ENCODE results near the gene CLDN7. TPM values are rescaled to one million over a fixed set of nuclear protein-coding genes. Genes with fewer than 3 reads are reported as not detected.
A peak's percentile ranks its signal among the peaks of the same experiment; 100 is the strongest.

Gene CLDN7
- total and polyA plus RNA-seq, 2 experiments from 2014 or later: 197 to 341 TPM

DNA sequence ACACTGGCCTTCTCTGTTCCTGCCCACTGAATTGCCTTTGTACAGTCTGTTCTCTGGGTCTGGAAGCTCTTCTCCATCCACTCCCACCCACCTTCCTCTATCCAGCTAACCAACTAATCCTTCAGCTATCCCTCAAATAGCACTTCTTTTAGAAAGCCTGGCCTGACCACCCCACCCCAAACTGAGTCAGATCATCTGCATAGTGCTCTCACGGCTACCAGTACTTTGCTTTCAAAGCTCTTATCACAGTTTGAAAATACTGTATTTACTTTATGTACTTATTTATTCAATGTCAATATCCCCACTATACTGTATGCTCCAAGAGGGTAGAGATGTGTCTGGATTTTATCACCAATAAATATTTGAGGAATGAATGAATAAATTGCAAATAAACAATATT lies 4.5 kb upstream of the CLDN7 start:
- H3K4me2 ChIP-seq: no peak overlapping the region
- no peak overlapping the region for H2AFZ ChIP-seq
- peaks cover 8% of the 10 kb centered on the region for H3K79me2 ChIP-seq
- no peak for TF ChIP-seq EZH2phosphoT487 (IDR thresholded peaks at IDR 0.05; ENCODE audit: low read depth, severe bottlenecking, unreplicated experiment)
- peaks cover 3% of the 10 kb centered on the region for H3K27me3 ChIP-seq
- 35% methylated on average over 1 of the region's 1 CpG for WGBS (ENCODE audit: low lambda C conversion rate, missing lambda C conversion rate)
- peak; percentile 18 for DNase-seq (ENCODE audit: low spot score)
- H3K4me3 ChIP-seq: no peak overlapping the region
- H3K9me2 ChIP-seq (replicated peaks; ENCODE audit: insufficient read depth): no peaks in the 10 kb centered on the region
- peaks cover 12% of the 10 kb centered on the region for H3K4me1 ChIP-seq (ENCODE audit: insufficient read depth)
- no peaks in the 10 kb centered on the region for H4K20me1 ChIP-seq (ENCODE audit: insufficient read depth, poor library complexity, severe bottlenecking)
- H3K36me3 ChIP-seq (replicated peaks; ENCODE audit: insufficient read depth, low read depth): no peaks in the 10 kb centered on the region
- H3K27ac ChIP-seq: no peak overlapping the region
- H3K9me3 ChIP-seq (ENCODE audit: low read depth): no peaks in the 10 kb centered on the region

DNA sequence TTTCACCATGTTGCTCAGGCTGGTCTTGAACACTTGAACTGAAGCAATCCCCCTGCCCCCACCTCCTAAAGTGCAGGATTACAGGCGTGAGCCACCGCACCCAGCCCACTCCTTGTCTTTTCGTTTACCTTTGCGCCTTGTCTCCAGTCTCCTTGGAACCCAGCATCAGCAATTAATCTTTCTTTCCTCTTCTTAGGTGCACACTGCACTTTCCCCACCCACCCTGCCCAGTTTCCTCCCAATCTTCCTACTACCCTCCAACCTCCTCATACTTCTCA lies 1.5 kb upstream of the CLDN7 start:
- H3K27me3 ChIP-seq: peaks cover 5% of the 10 kb centered on the region
- no peaks in the 10 kb centered on the region for H4K20me1 ChIP-seq (ENCODE audit: insufficient read depth, poor library complexity, severe bottlenecking)
- peaks cover 27% of the 10 kb centered on the region for H3K4me1 ChIP-seq (ENCODE audit: insufficient read depth)
- H3K9me2 ChIP-seq (replicated peaks; ENCODE audit: insufficient read depth): no peaks in the 10 kb centered on the region
- H3K4me2 ChIP-seq: peak overlapping the region; percentile 85
- WGBS (ENCODE audit: low lambda C conversion rate, missing lambda C conversion rate): 30% methylated on average over 4 of the region's 4 CpGs
- peak overlapping the region; percentile 46 for H3K4me3 ChIP-seq
- DNase-seq (ENCODE audit: low spot score): peak; percentile 37
- no peaks in the 10 kb centered on the region for H3K36me3 ChIP-seq (replicated peaks; ENCODE audit: insufficient read depth, low read depth)
- H3K9me3 ChIP-seq (ENCODE audit: low read depth): no peaks in the 10 kb centered on the region
- TF ChIP-seq EZH2 (IDR thresholded peaks at IDR 0.05; ENCODE audit: borderline replicate concordance) (no peak), EZH2phosphoT487 (IDR thresholded peaks at IDR 0.05; ENCODE audit: low read depth, severe bottlenecking, unreplicated experiment) (no peak)
- TF ChIP-seq, protein P1, sequence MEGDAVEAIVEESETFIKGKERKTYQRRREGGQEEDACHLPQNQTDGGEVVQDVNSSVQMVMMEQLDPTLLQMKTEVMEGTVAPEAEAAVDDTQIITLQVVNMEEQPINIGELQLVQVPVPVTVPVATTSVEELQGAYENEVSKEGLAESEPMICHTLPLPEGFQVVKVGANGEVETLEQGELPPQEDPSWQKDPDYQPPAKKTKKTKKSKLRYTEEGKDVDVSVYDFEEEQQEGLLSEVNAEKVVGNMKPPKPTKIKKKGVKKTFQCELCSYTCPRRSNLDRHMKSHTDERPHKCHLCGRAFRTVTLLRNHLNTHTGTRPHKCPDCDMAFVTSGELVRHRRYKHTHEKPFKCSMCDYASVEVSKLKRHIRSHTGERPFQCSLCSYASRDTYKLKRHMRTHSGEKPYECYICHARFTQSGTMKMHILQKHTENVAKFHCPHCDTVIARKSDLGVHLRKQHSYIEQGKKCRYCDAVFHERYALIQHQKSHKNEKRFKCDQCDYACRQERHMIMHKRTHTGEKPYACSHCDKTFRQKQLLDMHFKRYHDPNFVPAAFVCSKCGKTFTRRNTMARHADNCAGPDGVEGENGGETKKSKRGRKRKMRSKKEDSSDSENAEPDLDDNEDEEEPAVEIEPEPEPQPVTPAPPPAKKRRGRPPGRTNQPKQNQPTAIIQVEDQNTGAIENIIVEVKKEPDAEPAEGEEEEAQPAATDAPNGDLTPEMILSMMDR (IDR thresholded peaks at IDR 0.05; ENCODE audit: poor library complexity): no peak
- H3K27ac ChIP-seq: peak overlapping the region; percentile 98
- H3K79me2 ChIP-seq: peaks cover 29% of the 10 kb centered on the region
- no peak overlapping the region for H2AFZ ChIP-seq

DNA sequence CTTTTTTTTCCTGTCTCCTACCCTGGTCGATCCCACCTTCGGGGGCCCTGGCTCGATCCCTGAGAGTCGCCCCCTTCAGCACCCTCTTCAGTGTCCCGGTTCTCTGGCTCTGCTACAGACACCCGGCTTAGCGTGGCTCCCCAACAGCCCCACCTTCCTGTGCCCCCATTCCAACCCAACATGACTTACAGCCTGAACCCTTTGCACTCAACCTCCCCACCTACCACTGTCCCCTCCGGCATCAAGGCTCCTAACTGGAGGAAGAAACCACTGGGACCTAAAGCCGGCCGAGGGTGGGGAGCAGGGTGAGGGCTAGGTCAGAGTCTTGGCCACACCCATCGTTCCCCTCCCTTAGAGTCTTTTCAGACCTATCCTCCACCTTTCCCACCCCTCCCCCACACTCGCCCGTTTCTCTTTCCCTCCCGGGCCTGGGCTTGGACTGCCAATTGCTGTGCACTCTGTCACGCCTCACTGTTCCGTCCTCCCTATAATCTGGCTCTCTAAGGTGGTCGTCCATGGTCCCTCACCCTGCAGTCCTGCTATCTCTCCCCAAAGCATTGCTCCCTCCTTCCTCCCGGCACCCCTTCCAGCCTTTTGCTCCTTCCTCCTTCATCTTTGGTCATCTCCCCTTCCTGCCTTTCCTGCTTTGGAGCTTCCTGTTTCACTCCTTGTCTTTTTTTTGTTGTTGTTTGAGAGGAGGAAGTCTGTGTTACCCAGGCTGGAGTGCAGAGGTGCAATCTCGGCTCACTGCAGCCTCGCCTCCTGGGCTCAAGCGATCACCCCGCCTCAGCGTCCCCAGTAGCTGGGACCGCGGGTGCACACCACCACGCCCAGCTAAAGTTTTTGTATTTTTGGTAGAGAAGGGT lies 890 bp upstream of the CLDN7 start:
- 12% methylated on average over 23 of the region's 26 CpGs for WGBS (ENCODE audit: low lambda C conversion rate, missing lambda C conversion rate)
- H3K4me2 ChIP-seq: peak overlapping the region; percentile 85

More for the DNA sequence above, 890 bp upstream of the CLDN7 start:
- Histone ChIP-seq H3K9me3 (ENCODE audit: low read depth) (no peaks in the 10 kb centered on the region), H3K9me2 (replicated peaks; ENCODE audit: insufficient read depth) (no peaks in the 10 kb centered on the region), H2AFZ (peak overlapping the region; percentile 67), H3K4me3 (peak overlapping the region; percentile 46), H4K20me1 (ENCODE audit: insufficient read depth, poor library complexity, severe bottlenecking) (no peaks in the 10 kb centered on the region), H3K27ac (peak overlapping the region; percentile 98), H3K36me3 (replicated peaks; ENCODE audit: insufficient read depth, low read depth) (no peaks in the 10 kb centered on the region), H3K27me3 (peaks cover 5% of the 10 kb centered on the region), H3K79me2 (peaks cover 29% of the 10 kb centered on the region), H3K4me1 (ENCODE audit: insufficient read depth) (peaks cover 27% of the 10 kb centered on the region)
- TF ChIP-seq EZH2 (IDR thresholded peaks at IDR 0.05; ENCODE audit: borderline replicate concordance): no peak
- TF ChIP-seq, protein P1 (IDR thresholded peaks at IDR 0.05; ENCODE audit: poor library complexity): no peak
- no peak for TF ChIP-seq EZH2phosphoT487 (IDR thresholded peaks at IDR 0.05; ENCODE audit: low read depth, severe bottlenecking, unreplicated experiment)
- peak; percentile 88 for DNase-seq (ENCODE audit: low spot score)
